DOHH2 (cell line): ENCODE measurements around the gene CHD3.

Experiments
- H3F3A ChIP-seq: fragments of 200-600 bp; sonication (generic), shearing (Covaris generic); 2 replicates; pipeline ENCODE4 v1.6.0; 2016; ENCODE audit warnings: antibody characterized with exemption, mild to moderate bottlenecking; ENCODE audit not compliant: control insufficient read depth, insufficient read depth
- H3K27ac ChIP-seq: fragments of 200-600 bp; sonication (generic); 2 replicates; pipeline ENCODE4 v1.5.1; 2014; ENCODE audit warnings: low read depth, mild to moderate bottlenecking, low read length, moderate library complexity
- H3K27me3 ChIP-seq: fragments of 200-600 bp; sonication (generic); 2 replicates; pipeline ENCODE4 v1.6.1; 2014; ENCODE audit warnings: mild to moderate bottlenecking, low read length, mixed read lengths; ENCODE audit not compliant: control insufficient read depth
- H3K36me3 ChIP-seq: fragments of 200-600 bp; sonication (generic); 2 replicates; pipeline ENCODE4 v1.6.1; 2014; ENCODE audit warnings: mild to moderate bottlenecking, low read length, moderate library complexity, mixed read lengths; ENCODE audit not compliant: control insufficient read depth
- H3K4me1 ChIP-seq: fragments of 200-600 bp; sonication (generic); 2 replicates; pipeline ENCODE4 v1.6.1; 2014; ENCODE audit warnings: mild to moderate bottlenecking, low read length, mixed read lengths; ENCODE audit not compliant: control insufficient read depth
- H3K4me2 ChIP-seq: fragments of 200-600 bp; sonication (generic); 2 replicates; pipeline ENCODE4 v1.6.0; 2014; ENCODE audit warnings: mild to moderate bottlenecking, low read length, moderate library complexity
- H3K4me3 ChIP-seq: fragments of 200-600 bp; sonication (generic); 2 replicates; pipeline ENCODE4 v1.5.1; 2014; ENCODE audit warnings: mild to moderate bottlenecking, low read length, mixed read lengths
- H3K79me2 ChIP-seq: fragments of 200-600 bp; sonication (generic); 2 replicates; pipeline ENCODE4 v1.6.1; 2014; ENCODE audit warnings: mild to moderate bottlenecking, low read length, mixed read lengths; ENCODE audit not compliant: control insufficient read depth
- H3K9me2 ChIP-seq: fragments of 200-600 bp; sonication (generic); replicated peaks from 2 replicates; pipeline ENCODE4 v1.6.1; 2014; ENCODE audit warnings: mild to moderate bottlenecking, low read length, mixed read lengths; ENCODE audit not compliant: control insufficient read depth
- H3K9me3 ChIP-seq: fragments of 200-600 bp; sonication (generic); 2 replicates; pipeline ENCODE4 v1.6.1; 2014; ENCODE audit warnings: antibody characterized with exemption, low read length, mixed read lengths; ENCODE audit not compliant: control insufficient read depth, insufficient read depth
- H4K20me1 ChIP-seq: fragments of 200-600 bp; sonication (generic); 2 replicates; pipeline ENCODE4 v1.6.0; 2014; ENCODE audit warnings: low read depth, mild to moderate bottlenecking, antibody characterized with exemption, low read length, moderate library complexity; ENCODE audit not compliant: control insufficient read depth, insufficient read depth
- CTCF ChIP-seq: fragments of 200-600 bp; sonication (generic); IDR thresholded peaks from one replicate; pipeline ENCODE4 v1.5.1; 2014; ENCODE audit warnings: antibody characterized with exemption, mild to moderate bottlenecking, low read depth, low read length; ENCODE audit not compliant: poor library complexity, severe bottlenecking
- EZH2phosphoT487 ChIP-seq: fragments of 200-600 bp; sonication (generic); IDR thresholded peaks from 2 replicates; pipeline ENCODE4 v1.6.1; 2017; ENCODE audit warnings: borderline replicate concordance, mild to moderate bottlenecking, antibody characterized with exemption, low read length, moderate library complexity, mixed read lengths

CHD3 gene

GRCh38 chr17:7956228-7956965, 67.8 kb downstream of the CHD3 start:
- no peaks in the 10 kb centered on the region for H3K9me3 ChIP-seq
- no peaks in the 10 kb centered on the region for H3K36me3 ChIP-seq
- H3F3A ChIP-seq = no peaks in the 10 kb centered on the region
- H3K27me3 ChIP-seq = peaks cover 10% of the 10 kb centered on the region
- H3K4me3 ChIP-seq = no peak overlapping the region
- no peak for TF ChIP-seq EZH2phosphoT487
- TF ChIP-seq CTCF = no peak
- H4K20me1 ChIP-seq = no peaks in the 10 kb centered on the region
- H3K79me2 ChIP-seq = no peaks in the 10 kb centered on the region
- H3K9me2 ChIP-seq = no peaks in the 10 kb centered on the region
- H3K4me1 ChIP-seq = no peaks in the 10 kb centered on the region
- no peak overlapping the region for H3K27ac ChIP-seq
- no peak overlapping the region for H3K4me2 ChIP-seq

- Histone ChIP-seq H3K9me3 (no peaks in the 10 kb centered on the region), H3F3A (no peaks in the 10 kb centered on the region), H3K4me3 (no peak overlapping the region), H3K4me1 (no peaks in the 10 kb centered on the region), H3K36me3 (no peaks in the 10 kb centered on the region), H3K27me3 (peaks cover 17% of the 10 kb centered on the region), H3K4me2 (no peak overlapping the region), H3K79me2 (no peaks in the 10 kb centered on the region), H3K27ac (no peak overlapping the region), H3K9me2 (no peaks in the 10 kb centered on the region), H4K20me1 (no peaks in the 10 kb centered on the region)
- TF ChIP-seq CTCF = no peak
- no peak for TF ChIP-seq EZH2phosphoT487
Measured at GRCh38 chr17:7959503-7960253, 71.1 kb downstream of the CHD3 start.

GRCh38 chr17:7961421-7961820, 72.8 kb downstream of the CHD3 start:
- TF ChIP-seq EZH2phosphoT487 = no peak
- no peak for TF ChIP-seq CTCF
- Histone ChIP-seq H3K27me3 (peaks cover 17% of the 10 kb centered on the region), H3K36me3 (no peaks in the 10 kb centered on the region), H3K79me2 (no peaks in the 10 kb centered on the region), H3K9me3 (no peaks in the 10 kb centered on the region), H3K27ac (no peak overlapping the region), H3K4me2 (no peak overlapping the region), H3K4me3 (no peak overlapping the region), H3K9me2 (no peaks in the 10 kb centered on the region), H3F3A (0 out of 2 replicates have a peak, but pooled peaks cover 4% of the 10 kb centered on the region), H3K4me1 (no peaks in the 10 kb centered on the region), H4K20me1 (no peaks in the 10 kb centered on the region)
